Eye (tissue), 1 donor: ENCODE data around the gene SECISBP2.

ENCODE experiments used
- DNase-seq: peaks from one replicate; pipeline ENCODE4 v3.0.0-alpha.2; 2015

The SECISBP2 gene

DNA sequence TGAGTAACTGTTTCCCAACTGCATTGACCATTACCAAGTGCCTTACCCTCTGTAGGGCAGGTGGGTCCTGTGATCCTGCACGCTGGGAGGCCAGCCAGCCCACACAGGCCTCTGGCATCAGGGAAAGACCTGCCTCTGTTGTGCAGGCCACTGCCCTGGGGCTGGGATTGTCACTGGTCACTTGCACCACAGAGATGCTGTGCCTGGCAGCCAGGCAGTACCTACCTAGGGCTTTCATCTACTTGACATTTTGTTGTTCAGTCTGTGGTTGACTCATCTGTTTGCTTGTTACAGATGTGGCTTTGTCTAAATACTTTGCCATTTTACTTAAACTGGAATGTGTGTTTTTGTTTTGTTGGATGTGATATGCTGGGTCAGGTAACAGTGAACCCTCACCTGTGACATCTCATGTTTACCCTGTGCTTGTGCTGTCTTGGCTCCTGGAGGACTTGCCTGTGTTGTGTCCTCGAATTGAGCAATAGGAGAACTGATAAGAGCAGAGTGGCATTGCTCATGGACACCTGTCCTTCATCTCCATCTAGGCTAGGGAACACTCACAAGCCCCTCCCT is 32.8 kb downstream of the SECISBP2 start:
- DNase-seq = no peak

GRCh38 chr9:89351584-89352300 is 33.4 kb downstream of the SECISBP2 start:
- no peak for DNase-seq

GRCh38 chr9:89352451-89352850 is 34.2 kb downstream of the SECISBP2 start:
- DNase-seq = no peak

DNA sequence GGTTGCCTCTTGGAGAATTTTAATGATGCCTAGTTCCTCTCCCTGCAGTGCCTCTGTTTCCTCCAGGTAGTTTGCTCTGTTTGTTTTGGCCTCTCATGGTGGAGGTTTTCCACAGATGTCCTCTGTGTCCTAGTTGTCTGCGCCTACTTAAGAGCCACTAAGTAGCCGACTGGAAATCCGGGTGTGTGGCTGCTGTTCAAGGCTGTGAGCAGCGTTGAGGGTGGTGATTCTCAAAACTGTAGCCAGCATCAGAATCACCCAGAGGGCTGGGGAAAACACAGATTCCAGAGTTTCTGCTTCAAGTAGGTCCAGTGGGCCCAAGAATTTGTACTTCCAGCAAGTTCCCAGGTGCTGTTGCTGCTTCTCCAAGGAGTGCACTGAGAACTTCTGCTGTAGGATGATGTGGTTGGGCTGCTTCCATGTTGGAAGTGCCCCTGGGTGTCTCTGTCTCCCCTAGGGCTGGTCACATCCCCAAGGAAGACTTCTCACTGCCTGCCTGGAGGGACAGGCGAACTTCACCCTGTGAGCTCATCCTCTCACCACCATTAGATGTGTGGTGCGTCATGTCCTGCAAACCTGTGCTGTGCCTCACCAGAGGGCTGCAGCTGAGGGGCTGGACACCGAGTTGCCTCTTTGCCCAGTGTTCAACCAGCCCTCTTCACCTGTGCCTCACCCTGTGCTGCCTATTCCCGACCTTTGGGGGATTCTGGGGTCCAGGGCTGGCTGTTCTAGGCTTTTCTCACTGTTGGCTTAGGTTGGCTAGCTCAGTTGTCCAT is 34.8 kb downstream of the SECISBP2 start:
- no peak for DNase-seq

- no peak for DNase-seq
Measured at GRCh38 chr9:89353989-89354388, 35.7 kb downstream of the SECISBP2 start.

- DNase-seq = no peak
Measured at GRCh38 chr9:89354471-89354870, 36.2 kb downstream of the SECISBP2 start.

GRCh38 chr9:89356782-89357181 is 38.5 kb downstream of the SECISBP2 start:
- DNase-seq = no peak

DNA sequence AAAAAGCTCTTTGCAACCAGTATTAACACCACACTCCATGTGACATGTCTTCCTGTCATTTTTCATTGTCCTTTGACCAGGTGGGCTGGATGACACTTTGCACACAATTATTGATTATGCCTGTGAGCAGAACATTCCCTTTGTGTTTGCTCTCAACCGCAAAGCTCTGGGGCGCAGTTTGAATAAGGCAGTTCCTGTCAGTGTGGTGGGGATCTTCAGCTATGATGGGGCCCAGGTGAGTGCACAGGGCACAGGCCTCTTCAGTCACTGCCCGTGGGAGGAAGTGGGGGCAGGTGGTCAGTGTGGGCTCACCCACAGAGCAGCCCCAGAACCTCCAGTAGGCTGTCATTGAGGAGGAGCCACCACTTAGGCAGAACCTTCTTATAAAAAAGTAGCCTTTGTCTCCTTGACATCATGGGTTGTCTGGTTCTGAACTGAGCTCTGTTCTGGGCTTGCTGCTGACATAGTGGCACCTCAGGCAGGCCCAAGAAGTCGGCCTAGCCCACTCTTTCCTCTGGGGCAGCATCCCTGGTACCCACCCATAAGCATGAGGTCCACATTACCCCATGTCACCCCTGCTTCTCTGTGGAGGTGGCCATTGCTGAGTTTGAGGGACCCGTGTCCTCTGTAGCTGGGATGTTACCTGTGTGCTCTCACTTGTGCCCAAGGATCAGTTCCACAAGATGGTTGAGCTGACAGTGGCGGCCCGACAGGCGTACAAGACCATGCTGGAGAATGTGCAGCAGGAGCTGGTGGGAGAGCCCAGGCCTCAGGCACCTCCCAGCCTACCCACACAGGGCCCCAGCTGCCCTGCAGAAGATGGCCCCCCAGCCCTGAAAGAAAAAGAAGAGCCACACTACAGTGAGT is 39.3 kb downstream of the SECISBP2 start:
- no peak for DNase-seq

GRCh38 chr9:89358376-89358916 is 40.1 kb downstream of the SECISBP2 start:
- no peak for DNase-seq

DNA sequence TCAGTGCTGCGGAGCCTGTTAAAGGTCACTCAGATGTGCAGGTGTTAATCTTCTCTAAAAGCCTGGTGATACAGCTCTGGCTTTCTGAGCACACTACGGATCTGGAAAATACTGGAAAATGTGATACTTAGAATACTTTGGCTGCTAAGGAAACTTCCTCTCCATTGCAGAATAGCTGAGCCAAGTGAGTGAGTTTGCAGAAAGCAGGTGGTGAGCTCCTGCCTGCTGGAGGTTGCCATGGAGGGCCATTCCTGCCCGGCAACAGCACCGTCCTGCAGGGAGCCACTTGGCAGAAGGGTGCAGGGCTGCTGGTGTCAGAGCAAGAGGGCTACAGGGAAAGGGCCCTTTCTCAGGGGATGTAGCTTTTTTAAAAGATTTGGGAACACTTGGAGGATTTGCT is 40.7 kb downstream of the SECISBP2 start:
- no peak for DNase-seq

DNA sequence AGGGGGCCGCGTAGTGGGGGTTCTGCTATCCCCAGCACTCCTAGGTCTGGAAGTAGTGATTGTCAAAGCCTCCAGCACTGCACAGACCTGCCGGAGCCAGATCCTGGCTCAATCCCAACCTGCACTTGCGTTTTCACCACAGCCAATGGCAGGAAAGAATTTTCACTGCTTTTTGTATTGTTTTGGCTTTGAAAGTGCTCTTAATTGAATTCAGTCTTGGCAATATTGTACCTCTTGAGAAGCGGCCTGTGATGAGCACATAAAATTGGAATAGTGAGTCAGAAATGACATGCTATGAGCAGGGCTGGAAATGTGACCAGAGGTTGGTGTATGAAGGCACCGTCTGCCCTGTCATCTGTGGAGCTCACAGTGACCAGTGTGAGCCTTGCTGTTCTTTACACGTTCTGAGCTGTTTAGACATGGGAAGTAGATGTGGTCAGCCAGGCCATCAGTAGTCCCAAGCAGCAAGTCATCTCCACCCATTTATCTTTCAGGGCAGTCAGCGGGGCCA is 41.5 kb downstream of the SECISBP2 start:
- DNase-seq = no peak

- peak; percentile 24 for DNase-seq
Measured at GRCh38 chr9:89360465-89360864, 42.2 kb downstream of the SECISBP2 start.

DNA sequence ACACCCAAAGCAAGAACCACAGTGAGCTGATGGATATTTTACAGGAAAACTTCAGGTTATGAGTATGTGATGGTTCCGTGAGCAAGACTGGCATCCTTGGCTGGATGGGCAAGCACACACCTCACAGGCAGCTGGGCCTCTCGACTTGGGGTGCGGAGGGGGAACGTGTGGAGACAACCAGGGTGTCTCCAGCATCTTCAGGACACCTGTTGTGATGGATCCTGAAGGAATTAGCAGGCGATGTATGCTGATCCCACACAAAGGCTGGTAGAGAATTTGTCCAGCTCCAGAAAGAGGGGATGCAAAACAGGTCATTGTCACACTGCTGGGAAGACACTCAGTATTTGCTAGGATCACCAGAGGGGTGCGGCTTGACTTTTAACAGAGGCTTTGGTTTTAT is 42.7 kb downstream of the SECISBP2 start:
- DNase-seq = no peak

GRCh38 chr9:89361816-89362646 is 43.7 kb downstream of the SECISBP2 start:
- no peak for DNase-seq

DNA sequence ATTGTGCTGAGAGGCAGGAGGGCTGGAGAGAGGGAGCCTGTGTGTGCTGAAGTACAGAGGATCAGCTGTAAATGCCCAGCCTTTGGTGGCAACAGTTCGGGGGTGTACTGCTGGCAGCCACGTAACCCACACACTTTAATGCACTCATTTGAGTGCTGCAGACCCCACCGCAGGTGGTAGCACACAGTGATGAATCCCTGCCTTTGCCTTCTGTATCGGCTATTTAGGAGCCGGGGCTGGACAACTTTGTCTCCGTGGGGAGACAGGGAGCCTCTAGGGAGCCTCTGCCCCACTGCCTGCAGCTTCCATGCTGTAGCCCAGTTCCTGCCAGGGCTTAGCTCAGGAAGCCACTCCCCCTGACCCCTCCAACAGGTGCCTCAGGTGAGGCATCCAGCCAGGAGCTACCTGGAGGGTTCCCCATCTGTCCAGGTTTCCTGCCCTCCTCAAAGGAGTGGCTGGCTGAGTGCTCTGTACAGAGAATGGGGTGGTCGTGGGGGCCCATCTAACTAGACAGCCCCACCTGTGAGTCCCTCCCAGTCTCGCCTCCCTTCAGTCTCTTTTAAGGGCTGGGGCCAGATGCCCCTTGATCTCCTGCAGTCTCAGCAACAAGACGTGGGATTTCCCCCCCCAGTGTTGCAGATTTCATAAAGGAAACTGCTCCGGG is 44.5 kb downstream of the SECISBP2 start:
- no peak for DNase-seq

- DNase-seq = no peak
Measured at GRCh38 chr9:89363311-89363670, 45.0 kb downstream of the SECISBP2 start.

GRCh38 chr9:89363921-89364665 is 45.8 kb downstream of the SECISBP2 start:
- no peak for DNase-seq

DNA sequence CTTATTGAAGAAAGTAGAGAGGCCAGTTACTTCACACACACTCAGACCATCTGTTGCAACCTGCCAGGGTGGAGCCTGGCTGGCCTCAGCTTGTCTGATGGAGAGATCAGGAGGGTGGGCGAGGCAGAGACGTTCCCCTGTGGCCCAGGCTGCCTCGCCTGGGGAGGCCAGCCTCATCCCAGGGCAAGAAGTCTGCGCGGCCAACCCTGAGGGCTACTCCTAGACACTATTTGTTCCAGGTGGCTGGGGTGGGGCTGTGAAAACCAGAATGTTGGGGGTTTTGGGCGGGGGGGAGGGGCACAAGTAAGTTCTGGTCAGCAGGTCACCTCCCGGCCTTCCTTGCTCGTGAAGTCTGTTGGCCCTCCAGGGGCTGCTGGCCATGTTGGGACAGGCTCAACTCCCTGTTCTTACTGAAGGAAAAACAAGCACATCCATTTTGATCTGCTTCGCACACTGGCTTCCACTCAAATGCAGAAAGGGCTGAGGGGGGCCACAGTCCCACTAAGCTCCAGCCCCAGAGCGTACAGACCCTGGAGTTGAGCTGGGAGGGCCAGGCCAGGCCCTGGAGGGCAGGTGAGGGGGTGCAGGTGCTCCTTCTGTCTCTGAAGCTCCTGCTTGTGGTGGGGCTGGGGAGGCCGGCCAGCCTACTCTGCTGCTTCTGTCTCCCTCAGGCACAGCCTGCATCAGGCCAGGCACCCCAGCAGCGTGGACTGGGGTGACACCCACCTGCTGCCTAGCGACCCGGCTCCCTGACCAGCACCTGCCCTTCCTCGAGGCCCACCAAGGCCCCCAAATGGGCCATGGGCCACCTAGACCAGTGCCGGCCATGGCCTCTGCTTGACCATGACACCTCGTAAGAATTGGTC is 46.6 kb downstream of the SECISBP2 start:
- DNase-seq = no peak

DNA sequence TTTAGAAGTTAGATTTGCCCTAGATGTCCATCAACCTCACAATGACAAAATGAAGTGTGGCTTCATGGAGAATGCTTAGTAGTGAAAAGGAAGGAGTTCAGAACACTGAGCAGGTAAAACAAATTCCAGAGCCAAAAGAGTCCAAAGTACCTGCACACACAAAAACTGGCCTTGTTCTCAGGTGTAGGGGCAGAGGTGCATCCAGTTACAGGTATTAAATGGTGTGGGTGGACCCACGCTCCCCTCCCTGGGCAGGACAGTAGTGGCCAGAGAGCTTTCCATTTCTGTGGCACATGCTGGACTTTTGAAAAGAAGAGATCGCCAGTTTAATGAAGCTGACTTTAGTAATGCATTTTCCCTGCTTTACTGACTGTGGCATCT is 47.2 kb downstream of the SECISBP2 start:
- no peak for DNase-seq
